Activated CD8-positive, alpha-beta memory T cell treated with anti-CD3 and anti-CD28 coated beads, Interleukin-2, amount 50 U/mL, for 4 hours (primary cell): Measurements from ENCODE around the gene ZNF574.
A peak's percentile ranks its signal among the peaks of the same experiment; 100 is the strongest.

Source experiments
- DNase-seq: peaks from one replicate; pipeline ENCODE4 v3.0.0-alpha.2; 2020

The ZNF574 gene

GRCh38 chr19:42105368-42105767 lies 29.4 kb downstream of the ZNF574 start:
- no peak for DNase-seq

- DNase-seq, result peak; percentile 91
These were observed 32.8 kb downstream of the ZNF574 start for GRCh38 chr19:42108527-42109389.

- no peak for DNase-seq
These were observed 33.9 kb downstream of the ZNF574 start for GRCh38 chr19:42109896-42110295.

DNA sequence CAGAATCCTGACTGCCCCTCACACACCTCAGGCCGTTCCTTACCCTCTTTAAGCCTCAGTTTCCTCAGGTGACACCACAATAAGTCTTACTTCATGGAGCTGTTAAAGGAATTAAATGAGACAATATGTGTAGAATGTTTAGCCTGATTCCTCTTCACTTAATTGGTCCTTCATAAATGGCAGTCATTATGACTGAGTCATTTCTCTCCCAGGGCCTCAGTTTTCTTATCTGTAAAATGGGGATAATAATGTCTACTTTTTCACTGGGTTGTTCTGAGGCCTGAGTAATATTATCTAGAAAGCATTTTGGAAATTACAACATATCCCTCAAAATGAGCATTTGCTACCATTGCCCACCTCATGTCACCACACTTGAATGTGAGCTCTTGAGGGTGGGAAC lies 34.7 kb downstream of the ZNF574 start:
- DNase-seq, result no peak

- no peak for DNase-seq
These were observed 35.4 kb downstream of the ZNF574 start for GRCh38 chr19:42111384-42111783.

DNA sequence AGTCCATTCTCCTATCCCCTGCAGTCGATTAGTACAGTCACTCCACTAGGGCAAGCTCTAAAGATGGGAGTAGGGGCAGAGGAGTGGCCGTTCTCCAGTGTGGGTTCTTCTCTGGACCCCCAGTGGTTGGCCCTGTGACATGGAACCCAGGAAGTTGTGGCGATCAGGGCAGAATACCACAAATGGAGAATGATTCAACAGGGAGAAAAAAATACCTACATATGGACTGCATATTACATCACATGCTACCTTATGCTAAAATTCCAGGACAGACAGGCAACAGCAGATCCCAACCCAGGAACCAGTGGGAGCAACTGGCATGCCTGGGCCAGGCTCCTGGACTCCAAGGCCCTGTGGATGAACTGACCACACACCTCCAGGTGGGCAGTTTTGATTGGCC lies 35.8 kb downstream of the ZNF574 start:
- DNase-seq, result no peak

GRCh38 chr19:42113641-42114348 lies 37.8 kb downstream of the ZNF574 start:
- DNase-seq, result no peak

DNA sequence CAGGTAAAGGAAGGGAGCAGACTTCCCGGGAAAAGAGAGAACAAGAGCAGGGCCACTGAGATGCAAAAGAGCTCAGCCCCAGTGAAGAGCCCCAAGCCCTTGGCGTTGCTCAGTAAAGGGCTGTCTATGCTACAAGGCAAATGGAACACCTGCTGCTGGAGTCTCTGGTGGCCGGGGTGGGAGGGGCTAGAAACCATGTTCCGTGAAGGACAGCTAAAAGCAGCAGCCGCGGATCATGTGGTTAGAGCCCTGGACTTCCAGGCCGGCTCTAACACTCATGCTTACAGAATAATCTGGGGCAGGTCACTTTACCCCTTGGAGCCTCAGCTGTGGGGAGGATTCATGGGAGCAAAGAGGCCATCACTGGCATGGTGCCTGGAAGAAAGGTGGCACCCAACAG lies 38.4 kb downstream of the ZNF574 start:
- DNase-seq, result no peak

- DNase-seq, result no peak
These were observed 39.3 kb downstream of the ZNF574 start for GRCh38 chr19:42115219-42115618.

- no peak for DNase-seq
These were observed 39.7 kb downstream of the ZNF574 start for GRCh38 chr19:42115705-42116104.

- no peak for DNase-seq
These were observed 40.5 kb downstream of the ZNF574 start for GRCh38 chr19:42116308-42117075.

- no peak for DNase-seq
These were observed 41.1 kb downstream of the ZNF574 start for GRCh38 chr19:42117076-42117475.

GRCh38 chr19:42120276-42120980 lies 44.5 kb downstream of the ZNF574 start:
- DNase-seq, result no peak

GRCh38 chr19:42121036-42121621 lies 45.2 kb downstream of the ZNF574 start:
- DNase-seq, result no peak

DNA sequence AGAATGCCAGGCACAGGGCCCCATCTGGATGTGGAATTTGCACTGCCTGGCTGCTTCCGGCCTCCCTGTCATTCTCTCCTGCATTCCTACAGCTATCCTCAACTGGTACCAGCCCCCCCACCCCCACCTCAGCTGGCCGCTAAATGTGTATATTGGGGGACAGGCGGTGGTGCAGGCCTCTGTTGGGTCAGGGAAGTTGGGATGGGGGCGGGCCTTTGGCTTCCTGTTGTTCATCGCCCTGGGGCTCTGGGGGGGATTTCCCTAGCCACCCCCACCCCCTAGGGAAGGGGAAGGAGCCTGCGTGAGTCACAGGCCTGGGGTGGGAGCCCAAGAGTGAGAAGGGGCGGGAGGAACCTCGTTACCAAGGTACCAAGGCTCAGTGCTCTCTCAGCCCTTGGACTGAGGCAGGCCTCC lies 45.7 kb downstream of the ZNF574 start:
- DNase-seq, result peak; percentile 87

GRCh38 chr19:42122691-42123607 lies 47.0 kb downstream of the ZNF574 start:
- peak; percentile 70 for DNase-seq

GRCh38 chr19:42123765-42124164 lies 47.8 kb downstream of the ZNF574 start:
- no peak for DNase-seq

DNA sequence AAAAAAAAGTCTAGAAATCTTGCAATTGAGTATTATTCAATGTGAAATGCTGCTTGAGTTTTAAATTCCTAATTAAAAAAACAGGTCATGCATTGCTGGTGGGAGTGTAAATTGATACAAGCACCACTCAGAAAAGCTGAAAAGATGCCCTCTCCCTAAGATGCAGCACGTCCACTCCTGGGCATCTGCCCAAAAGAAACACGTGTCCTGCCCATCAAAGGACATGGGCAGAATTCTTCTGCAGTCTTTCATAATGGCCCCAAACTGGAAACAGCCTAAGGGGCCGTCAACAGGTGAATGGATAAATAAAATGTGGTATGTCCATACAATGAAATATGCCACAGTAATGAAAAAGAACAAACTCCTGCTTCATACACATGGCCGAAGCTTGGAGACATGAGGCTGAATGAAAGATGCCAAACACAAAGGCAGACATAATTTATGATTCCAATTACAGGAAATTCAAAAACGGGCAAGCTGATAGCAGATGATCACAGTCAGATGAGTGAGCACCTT lies 48.5 kb downstream of the ZNF574 start:
- DNase-seq, result no peak

DNA sequence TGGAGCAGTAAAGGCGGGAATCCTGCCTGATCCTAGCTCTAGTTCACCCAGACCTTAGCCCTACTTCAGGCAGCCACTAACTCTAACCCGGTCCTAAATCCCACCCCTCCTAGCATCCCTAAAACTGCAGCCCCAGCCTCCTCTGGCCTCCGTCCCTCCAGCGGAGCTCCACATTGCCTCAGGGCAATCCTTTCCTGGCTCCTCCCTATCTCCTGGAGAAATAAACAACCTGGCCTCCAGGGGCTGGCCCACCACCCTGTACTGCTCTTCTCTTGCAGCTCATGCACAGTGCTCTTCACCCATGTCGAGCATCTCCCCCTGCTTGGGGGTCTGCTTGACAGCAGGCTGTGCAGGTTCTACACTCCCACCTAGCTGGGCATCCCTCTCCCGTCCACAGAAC lies 49.6 kb downstream of the ZNF574 start:
- no peak for DNase-seq

DNA sequence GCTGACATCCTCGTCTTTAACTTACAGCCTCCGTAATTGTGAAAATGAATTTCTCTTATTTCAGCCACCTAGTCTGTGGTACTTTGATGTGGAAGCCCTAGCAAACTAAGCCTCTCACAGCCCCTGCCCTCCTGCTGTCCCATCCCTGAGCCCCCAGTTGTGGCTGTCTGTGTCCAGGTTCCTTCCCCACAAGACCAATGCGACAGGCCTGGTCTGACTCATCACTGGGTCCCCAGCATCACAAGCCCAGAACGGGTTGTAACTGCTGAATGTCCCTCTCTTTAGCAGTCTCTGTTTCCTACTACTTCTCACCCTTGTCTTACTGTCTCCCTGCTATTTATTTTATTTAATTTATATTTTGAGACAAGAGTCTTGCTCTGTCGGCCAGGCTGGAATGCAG lies 50.6 kb downstream of the ZNF574 start:
- DNase-seq, result no peak
